CD4-positive, alpha-beta T cell treated with Interleukin-4 for 1 hour (primary cell): ENCODE results near the gene MMS19.
"Not testable (repeated sequence)": the region's sequence is repeated elsewhere in the genome, so short reads cannot be mapped to it uniquely, and the experiment has no call there.

Experiments
- DNase-seq, 2 donors: peaks; one replicate each; pipeline ENCODE4 v3.0.0-alpha.2; 2020 to 2022

The MMS19 gene

GRCh38 chr10:97528876-97529275, 30.7 kb upstream of the MMS19 start:
- not testable (repeated sequence) for DNase-seq

GRCh38 chr10:97525683-97526110, 27.5 kb upstream of the MMS19 start:
- no peak for DNase-seq

- no peak for DNase-seq
Observed at GRCh38 chr10:97525086-97525485, 26.9 kb upstream of the MMS19 start.

DNA sequence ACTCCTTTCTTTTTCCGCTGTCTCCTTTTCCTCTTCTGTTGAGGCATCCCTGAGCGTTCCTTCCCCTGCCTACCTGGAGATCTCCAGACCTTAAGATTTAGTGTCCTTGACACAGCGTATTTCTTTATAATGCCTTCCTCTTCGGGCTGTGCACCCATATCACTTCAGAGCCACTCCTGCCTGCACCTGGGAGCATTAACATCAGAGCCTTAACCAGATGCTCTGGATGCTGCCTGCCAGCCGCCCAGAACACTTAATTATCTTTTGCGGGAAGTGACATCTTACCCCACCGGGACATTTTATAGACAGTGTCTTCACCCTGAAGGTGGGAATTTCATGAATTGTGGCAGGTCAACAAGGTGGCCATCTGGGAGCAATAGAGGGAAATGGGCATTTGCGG, 24.7 kb upstream of the MMS19 start:
- DNase-seq: no peak

- DNase-seq: no peak
Observed at GRCh38 chr10:97522071-97522470, 23.8 kb upstream of the MMS19 start.

DNA sequence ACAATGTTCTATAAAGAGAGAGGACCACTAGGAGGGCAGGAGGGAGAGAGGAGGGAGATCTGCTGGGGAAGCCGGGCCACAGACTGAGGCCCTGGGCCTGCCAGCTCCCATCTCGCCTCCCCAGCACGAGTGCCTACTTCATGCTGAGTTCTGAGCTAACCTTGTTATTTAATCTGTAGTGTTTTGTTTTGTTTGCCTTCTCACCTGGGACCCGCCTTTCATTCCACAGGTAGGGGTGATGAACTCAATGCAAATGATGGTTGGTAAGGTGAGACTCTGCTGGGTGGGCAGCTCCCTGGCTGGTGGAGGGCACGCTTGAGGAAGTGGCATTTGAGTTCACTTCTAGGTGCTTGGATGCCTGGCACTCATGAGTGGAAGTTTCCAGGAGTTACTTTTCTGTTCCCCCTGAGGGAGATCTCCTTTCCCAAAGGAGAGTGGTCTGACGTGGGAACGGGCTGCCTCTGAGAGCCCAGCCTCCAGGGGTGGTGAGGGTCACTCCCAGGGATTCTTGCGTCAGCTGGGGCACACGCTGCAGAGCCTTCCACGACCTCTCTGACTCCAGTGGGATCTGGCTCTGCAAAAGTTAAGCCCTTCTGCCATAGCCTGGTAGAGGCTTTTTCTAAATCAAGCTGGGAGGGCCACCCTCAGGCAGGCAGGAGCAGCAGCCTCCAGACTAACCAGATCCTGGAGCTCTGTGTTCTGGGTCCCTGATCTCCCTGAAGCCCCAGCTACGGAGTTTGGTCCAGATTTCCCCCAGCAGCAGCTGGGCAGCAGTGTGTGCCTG, 22.9 kb upstream of the MMS19 start:
- no peak for DNase-seq

DNA sequence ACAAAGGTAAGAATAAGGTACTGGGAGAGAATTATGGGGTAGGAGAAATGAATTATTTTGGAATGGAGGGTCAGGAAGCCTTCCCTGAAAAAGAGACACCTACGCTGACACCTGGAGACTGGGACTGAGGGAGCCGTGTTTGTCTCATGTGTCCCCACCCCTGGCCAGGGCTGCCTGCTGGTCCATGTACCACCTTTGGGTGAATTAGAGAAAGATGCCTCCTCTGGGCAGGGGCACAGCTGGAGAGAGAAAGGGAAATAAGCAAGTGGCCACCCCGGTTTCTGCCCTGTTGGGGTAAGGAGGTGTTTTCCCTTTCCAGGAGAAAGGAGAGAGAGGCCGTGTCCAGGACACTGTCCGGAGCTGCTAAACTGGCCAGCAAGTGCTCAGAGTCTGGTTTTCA, 22.3 kb upstream of the MMS19 start:
- DNase-seq: no peak

DNA sequence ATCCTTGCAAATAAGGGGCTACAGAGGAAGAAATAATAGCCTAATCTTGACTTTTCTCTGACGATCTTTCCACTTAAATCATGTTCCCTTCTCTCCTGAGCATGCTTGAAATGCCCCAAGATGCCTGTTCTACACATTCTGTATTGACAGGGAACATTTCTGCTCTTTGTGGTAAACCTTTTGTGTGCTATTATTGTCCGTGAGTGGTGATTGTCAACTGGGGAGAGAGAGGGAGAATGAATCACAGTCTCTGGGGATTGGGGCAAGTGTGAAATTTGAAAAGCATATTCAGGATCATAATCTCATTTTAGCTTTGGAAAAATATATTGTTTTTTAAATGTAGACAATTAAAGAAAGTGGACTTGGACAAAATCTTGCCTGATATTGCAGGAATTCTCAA, 21.1 kb upstream of the MMS19 start:
- DNase-seq: no peak

GRCh38 chr10:97518301-97519043, 20.2 kb upstream of the MMS19 start:
- no peak for DNase-seq

DNA sequence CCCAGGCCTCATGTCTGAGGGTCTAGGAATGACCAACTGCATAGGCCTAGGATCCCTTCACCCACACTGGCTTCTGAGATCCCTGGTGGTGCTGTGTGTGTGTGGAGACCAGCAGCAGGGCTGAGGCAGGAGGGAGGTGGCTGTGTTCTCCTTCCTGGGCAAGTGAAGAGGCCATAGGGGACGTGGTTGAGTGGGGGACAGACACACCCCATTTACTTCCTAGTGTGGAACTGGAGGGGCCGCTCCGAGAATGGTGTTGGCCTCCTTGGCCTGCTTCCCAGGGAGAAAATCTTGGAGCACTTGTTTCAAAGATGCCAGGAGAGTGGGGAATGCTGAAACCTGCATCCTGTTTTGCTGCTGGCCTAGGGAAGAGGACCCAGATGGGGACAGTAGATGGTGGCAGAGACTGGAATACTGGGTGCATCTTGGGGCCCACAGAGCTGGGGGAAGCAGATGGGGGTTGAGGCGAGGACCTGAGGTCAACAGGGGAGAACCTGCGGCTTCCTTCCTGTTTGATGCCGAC, 19.6 kb upstream of the MMS19 start:
- DNase-seq: no peak

DNA sequence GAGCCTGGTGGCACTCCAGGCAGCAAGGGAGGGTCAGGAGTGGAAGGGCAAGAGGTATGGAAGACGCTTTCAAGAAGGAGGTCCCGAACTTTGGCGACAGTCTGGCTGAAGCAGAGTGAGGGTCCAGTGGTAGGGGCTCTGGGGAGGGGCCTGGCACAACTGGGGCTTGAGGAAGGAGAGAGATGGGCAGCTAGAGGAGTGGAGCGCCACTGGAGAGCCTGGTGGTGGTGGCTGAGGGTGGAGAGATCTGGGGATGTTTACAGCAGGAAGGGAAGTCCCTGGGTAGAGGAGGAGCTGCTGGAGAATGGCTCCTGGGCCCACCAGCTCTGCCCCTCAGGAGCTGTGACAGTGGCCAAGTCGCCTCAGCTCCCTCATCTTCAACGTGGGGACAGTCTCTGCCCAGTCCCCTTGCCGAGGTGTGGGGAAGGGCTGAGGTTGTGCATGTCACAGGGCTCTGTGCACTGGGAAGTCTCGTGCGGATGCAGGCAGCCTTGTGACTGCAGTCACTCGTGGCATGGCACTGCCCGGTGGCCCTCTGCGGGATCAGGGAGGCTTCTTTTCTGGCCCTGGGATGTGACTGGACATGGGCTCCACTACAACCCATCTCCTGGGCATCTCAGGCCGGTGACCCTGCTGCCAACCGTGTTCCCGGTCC, 19.0 kb upstream of the MMS19 start:
- no peak for DNase-seq

GRCh38 chr10:97515271-97515978, 17.2 kb upstream of the MMS19 start:
- DNase-seq: no peak

GRCh38 chr10:97514344-97514743, 16.1 kb upstream of the MMS19 start:
- DNase-seq: no peak

DNA sequence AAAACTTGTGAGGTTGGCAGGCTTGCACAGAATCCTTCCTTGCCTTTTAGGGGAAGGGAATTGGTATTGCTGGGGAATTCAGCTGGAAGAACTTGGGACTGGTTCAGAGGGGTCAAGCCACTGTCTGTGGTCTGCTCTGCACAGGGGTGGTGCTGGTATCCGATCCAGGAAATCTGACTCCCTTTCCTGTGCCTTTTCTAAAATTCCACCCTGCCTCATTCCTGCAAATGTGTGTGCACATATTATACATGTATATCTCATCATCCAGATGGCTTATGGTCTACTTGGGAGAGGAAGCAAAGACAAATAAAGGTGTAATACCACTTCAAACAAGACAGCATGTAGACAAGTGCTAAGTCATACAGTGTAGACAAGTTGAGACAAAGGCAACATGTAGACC, 14.8 kb upstream of the MMS19 start:
- no peak for DNase-seq

DNA sequence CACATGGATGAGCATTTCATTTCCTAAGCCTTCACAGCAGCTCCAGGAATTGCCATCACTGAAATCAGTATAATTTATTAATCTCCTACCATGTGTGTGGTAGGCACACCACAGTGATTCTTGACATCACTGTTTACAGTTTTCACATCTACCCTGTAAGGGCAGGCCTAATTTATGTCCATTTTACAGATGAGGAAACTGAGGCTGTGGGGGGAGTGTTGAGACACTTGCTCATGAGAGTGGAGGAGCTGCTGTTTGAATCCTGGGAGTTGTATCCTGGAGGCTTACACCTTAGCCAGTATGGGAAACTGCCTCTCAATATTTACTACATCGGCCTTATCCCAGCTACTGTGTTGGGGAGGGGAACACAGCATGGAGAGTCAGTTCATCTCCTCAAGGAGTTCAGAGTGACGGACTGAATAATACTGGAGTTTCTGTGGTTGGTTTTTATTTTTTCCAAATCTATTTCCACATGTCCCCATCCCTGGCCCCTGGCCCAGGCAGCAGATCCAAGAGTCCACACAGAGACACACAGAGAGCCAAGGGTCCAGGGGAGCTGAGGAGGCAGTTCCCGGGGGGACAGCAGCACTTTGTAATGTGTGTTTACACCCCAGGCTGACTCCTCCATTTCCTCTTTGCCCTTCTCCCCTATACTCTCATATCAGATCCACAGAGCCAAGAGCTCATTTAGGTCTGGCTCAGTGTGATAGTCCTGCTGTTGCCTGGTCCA, 13.7 kb upstream of the MMS19 start:
- DNase-seq: no peak

DNA sequence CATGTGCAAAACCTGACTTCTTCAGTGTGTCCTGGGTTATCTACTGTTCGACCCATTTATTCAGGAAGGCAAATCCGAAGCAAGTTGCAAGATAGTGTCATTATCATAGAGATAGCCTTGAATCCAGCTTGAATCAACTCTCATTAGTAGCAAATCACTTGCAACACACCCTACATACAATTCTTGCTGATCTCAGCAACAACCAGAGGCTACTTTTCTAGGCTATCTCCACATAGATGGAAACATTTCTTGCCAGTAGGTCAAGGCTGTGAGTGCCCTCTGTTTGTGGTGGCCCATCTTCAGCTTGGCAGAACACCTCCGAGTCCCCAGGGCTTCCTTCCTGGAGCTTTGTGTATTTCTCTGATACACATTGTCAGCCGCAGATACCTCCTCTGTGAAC, 12.5 kb upstream of the MMS19 start:
- no peak for DNase-seq

GRCh38 chr10:97509120-97509680, 11.0 kb upstream of the MMS19 start:
- DNase-seq: no peak

DNA sequence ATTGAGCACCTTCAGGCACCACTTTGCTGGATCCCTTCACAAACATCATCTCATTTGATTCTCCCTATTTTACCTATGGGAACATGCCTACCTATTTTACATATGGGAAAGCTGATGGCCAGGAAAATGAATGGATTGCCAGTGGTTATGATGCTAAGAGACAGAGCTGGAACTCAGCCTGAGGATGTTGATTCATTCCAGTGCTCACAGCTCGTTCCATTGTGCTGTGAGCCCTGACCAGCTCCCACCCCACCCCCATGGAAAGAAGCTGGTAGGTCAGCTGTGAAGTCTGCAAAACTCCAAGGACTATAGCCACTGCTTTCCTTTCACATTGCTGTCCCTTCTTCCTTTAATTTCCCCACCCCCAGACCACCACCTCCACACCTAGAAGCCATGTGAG, 10.1 kb upstream of the MMS19 start:
- no peak for DNase-seq

DNA sequence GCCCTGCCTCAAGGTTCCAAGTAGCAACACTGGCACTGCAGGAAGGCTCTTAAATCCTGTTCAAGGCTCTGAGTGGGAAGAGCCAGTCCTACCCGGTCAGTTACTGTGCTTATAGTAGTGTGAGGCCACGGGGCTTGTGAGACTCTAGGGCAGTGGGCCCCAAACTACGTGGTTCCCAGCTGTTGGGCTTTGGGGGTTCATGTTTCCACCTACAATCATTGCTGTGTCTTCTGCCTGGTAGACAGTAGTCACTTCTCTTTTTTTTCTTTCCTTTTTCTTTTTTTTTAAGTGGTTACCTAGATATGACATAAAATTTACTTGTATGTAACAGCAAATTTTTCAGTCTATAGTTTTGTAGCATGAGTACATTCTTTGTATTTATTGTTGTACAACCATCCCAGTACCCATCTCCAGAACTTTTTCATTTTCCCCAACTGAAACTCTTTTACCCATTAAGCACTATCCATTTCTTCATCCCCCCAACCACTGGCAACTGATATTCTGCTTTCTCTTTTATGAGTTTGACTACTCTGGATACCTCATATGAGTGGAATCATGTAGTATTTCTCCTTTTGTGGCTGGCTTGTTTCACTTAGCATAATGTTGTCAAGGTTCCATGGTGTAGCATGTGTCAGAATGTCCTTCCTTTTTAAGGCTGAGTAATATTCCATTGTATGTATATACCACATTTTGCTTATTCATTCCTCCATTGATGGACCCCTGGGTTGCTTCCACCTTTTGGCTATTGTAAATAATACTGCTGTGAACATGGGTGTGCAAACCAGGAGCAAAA, 8.2 kb upstream of the MMS19 start:
- DNase-seq: no peak

DNA sequence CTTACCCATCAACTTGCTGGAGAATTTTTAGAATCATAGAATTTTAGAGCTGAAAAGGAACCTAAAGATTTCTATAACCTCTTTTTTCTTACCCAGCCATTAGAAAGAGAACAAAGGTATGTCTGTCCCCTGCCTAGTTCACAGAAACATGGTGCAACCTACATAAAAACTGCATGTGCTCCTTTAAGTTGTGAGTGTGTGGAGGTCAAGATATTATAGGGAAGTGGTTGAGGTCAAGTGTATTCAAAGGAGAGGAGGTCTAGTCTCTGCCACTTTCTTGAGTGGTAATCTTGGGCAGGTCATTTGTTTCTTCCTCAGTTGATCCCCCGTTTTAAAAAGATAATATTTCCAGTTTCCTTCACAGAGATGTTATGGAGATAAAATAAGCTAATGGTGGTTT, 6.9 kb upstream of the MMS19 start:
- no peak for DNase-seq

DNA sequence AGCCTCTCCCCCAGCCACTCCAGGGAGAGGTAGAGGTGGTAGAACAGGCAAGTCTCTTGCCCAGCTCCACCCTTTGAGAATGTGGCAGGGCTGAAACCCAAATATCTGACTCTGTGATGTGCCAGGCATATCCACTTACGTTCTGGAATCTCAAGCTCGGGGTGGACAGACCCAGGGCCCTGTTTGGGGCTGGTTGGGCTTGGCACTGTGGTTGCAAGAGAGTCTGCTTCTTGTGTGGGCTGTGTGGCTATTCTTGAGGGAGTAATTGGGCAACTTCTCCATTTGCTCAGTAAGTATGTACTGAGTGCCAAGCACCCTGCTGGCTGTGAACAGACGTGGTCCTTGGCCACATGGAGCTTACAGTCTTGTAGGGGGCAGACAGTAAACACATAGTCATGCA, 5.2 kb upstream of the MMS19 start:
- DNase-seq: no peak
